GM10248 (cell line): Measurements from ENCODE around the gene CBY3.

ENCODE experiments used
- CTCF ChIA-PET: fragments of 300-600 bp; sonication (Branson Sonifier 250); formaldehyde crosslinking; extraction: SDS; loops from one replicate; lab custom pipeline; 2021; ENCODE audit warnings: antibody characterized with exemption; lab: Yijun Ruan, JAX
- POLR2A ChIA-PET: fragments of 350-650 bp; sonication (Branson Sonifier 250); formaldehyde crosslinking; extraction: SDS; loops from one replicate; lab custom pipeline; 2020; ENCODE audit warnings: antibody characterized with exemption; lab: Yijun Ruan, JAX
- DNase-seq: peaks from one replicate; pipeline ENCODE4 v3.0.0; 2012; ENCODE audit errors: extremely low spot score
- CTCF ChIP-seq: IDR thresholded peaks from 2 replicates; pipeline ENCODE4 v1.5.1; 2012; ENCODE audit warnings: mild to moderate bottlenecking, low read depth; ENCODE audit errors: extremely low read depth, missing control alignments, control extremely low read depth

Gene CBY3

GRCh38 chr5:179720222-179720621 lies 39.4 kb upstream of the CBY3 start:
- no peak for TF ChIP-seq CTCF
- ChIA-PET CTCF (interaction anchor here (1.1 to 1.9 kb wide), 3 partner anchors 34 to 82 kb away, joined by 3 to 5 read pairs (median 3); no protein-coding TSS in a partner anchor), POLR2A (no interaction called here)
- no peak for DNase-seq

DNA sequence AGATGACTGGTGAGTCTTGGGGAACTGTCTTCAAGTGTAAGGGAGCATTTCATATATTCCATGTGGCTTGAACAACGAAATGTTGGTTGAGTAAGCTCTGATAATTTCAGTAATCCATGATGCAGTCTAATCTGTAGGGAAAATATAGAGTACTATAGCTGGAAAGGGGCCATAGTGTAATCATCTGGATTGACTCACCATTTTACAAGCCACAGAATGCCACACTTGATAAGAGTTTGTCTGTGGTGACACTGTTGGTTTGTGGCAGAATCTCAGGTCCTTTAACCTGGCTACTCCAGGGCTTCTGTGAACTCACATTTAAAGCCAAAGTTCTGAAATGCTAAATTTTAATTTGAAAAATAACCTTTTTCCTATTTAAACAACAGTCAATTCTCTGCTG lies 35.5 kb upstream of the CBY3 start:
- no peak for DNase-seq
- CTCF ChIA-PET, result interaction anchor here (0.8 to 1.3 kb wide), 3 partner anchors 11 to 36 kb away, joined by 3 to 6 read pairs (median 4); no protein-coding TSS in a partner anchor
- POLR2A ChIA-PET, result no interaction called here
- TF ChIP-seq CTCF, result no peak

- CTCF ChIA-PET, result interaction anchor here (1.3 to 1.4 kb wide), 2 partner anchors 10 to 19 kb away, joined by 3 to 4 read pairs; partner anchors contain the start of gene CBY3
- POLR2A ChIA-PET, result interaction anchor here (0.7 to 1.0 kb wide), 2 partner anchors 77 to 1487 kb away, joined by 5 read pairs; partner anchors contain the start of gene HNRNPH1
- no peak for DNase-seq
- no peak for TF ChIP-seq CTCF
These were observed 19.6 kb upstream of the CBY3 start for GRCh38 chr5:179700401-179700918.

- peak; percentile 43 for DNase-seq
- no peak for TF ChIP-seq CTCF
- POLR2A ChIA-PET, result no interaction called here
- CTCF ChIA-PET, result interaction anchor here (1.3 to 1.4 kb wide), 2 partner anchors 11 to 18 kb away, joined by 3 to 4 read pairs; partner anchors contain the start of gene CBY3
These were observed 18.9 kb upstream of the CBY3 start for GRCh38 chr5:179699616-179700237.

DNA sequence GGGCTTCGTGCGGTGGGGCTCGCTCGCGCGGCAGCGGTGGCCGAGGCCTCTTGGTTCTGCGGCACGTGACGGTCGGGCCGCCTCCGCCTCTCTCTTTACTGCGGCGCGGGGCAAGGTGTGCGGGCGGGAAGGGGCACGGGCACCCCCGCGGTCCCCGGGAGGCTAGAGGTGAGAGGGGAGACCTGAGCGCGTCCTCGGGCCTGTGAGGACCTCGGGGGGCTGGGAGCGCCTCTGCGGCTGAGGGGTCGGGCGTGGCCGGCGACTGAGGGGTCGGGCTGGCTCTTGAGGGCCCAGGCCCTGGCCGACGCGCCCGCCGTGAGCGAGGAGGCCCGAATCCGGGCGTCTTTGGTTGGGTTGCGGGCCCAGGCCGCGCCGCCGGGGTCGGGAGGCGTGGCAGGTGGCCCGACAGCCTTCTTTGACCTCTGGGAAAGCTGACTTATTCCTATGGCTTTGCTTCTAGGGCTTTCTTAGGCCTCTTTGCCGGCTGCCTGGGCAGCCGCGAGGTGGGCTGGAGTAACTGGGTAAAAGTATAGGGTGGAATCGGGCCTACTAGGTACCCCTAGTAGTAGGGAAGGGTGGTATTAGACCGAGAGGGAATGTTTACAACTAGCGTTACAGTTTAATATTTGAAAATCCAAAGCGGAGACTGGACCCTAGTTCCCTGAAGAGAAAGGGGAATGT lies 18.2 kb upstream of the CBY3 start, which contains the start of gene CANX:
CANX (plus strand) TSS at position 33 of the 681 bp plus-strand sequence. CDS start 6,715 bp downstream, outside the sequence.
- CTCF ChIA-PET, result interaction anchor here (1.3 kb wide), 1 partner anchor 12 kb away, joined by 3 read pairs; no protein-coding TSS in a partner anchor
- no peak for TF ChIP-seq CTCF
- DNase-seq, result no peak
- POLR2A ChIA-PET, result no interaction called here
